Cardiac fibroblast (primary cell): ENCODE measurements around the gene DAPK2.

Experiments used
- DNase-seq, 2 donors: peaks; one replicate each; pipeline versions ENCODE4 v3.0.0 to v3.0.0-alpha.2; 2010; ENCODE audit warnings: low read depth in 2 of 2
- H3K4me3 ChIP-seq, 2 donors: replicated peaks in 1 of 2; 1 replicate in 1 of 2; 2 replicates in 1 of 2; pipeline ENCODE4 v1.5.1; 2011; ENCODE audit warnings: low read depth in 2 of 2, low read length in 2 of 2, mild to moderate bottlenecking in 2 of 2, moderate library complexity in 1 of 2
- CTCF ChIP-seq: IDR thresholded peaks from one replicate; pipeline ENCODE4 v1.5.1; 2011; ENCODE audit warnings: low read depth, mild to moderate bottlenecking, low read length, inconsistent platforms

Gene DAPK2

GRCh38 chr15:63899193-63899592 lies 147.1 kb downstream of the DAPK2 start:
- TF ChIP-seq CTCF: no peak
- no peak for DNase-seq
- H3K4me3 ChIP-seq: no peak overlapping the region

- H3K4me3 ChIP-seq: no peak overlapping the region
- DNase-seq: peak; percentile 56 to 77
- TF ChIP-seq CTCF: no peak
These were observed 149.8 kb downstream of the DAPK2 start for GRCh38 chr15:63896336-63897115.

GRCh38 chr15:63895787-63896218 lies 150.5 kb downstream of the DAPK2 start:
- no peak overlapping the region for H3K4me3 ChIP-seq
- DNase-seq: no peak
- TF ChIP-seq CTCF: no peak

GRCh38 chr15:63895194-63895593 lies 151.1 kb downstream of the DAPK2 start:
- TF ChIP-seq CTCF: no peak
- no peak for DNase-seq
- H3K4me3 ChIP-seq: no peak overlapping the region

- no peak for TF ChIP-seq CTCF
- no peak overlapping the region for H3K4me3 ChIP-seq
- DNase-seq: no peak
These were observed 151.7 kb downstream of the DAPK2 start for GRCh38 chr15:63894662-63894949.

GRCh38 chr15:63893866-63894661 lies 152.2 kb downstream of the DAPK2 start:
- no peak for TF ChIP-seq CTCF
- no peak overlapping the region for H3K4me3 ChIP-seq
- DNase-seq: no peak
